T-helper 1 cell treated with Interleukin-12 subunit alpha and Interleukin-12 subunit beta and Interleukin-4 antibody, amounts not matched to agents 30 μg/mL and 1 μg/mL, for 36 hours (primary cell): ENCODE results near the gene FOXN3.

Experiments used
- H3K27ac Mint-ChIP-seq: one replicate; pipeline ENCODE4 v1.8.0; 2021; ENCODE audit warnings: mild to moderate bottlenecking, mixed read lengths
- H3K27me3 Mint-ChIP-seq: one replicate; pipeline ENCODE4 v1.8.0; 2021; ENCODE audit warnings: low read depth, mixed read lengths
- H3K36me3 Mint-ChIP-seq: one replicate; pipeline ENCODE4 v1.8.0; 2021; ENCODE audit warnings: low read depth, mixed read lengths
- H3K4me1 Mint-ChIP-seq: one replicate; pipeline ENCODE4 v1.8.0; 2021; ENCODE audit warnings: low read depth, mixed read lengths
- H3K4me3 Mint-ChIP-seq: one replicate; pipeline ENCODE4 v1.8.0; 2021; ENCODE audit warnings: mild to moderate bottlenecking, moderate library complexity, mixed read lengths
- H3K9me3 Mint-ChIP-seq: one replicate; pipeline ENCODE4 v1.8.0; 2021; ENCODE audit warnings: mixed read lengths

Gene FOXN3

GRCh38 chr14:89317051-89317691 is 99.9 kb downstream of the FOXN3 start:
- peaks cover 7% of the 10 kb centered on the region for H3K9me3 Mint-ChIP-seq
- H3K36me3 Mint-ChIP-seq = peaks cover 33% of the 10 kb centered on the region
- H3K4me3 Mint-ChIP-seq = no peak overlapping the region
- peaks cover 15% of the 10 kb centered on the region for H3K4me1 Mint-ChIP-seq
- H3K27ac Mint-ChIP-seq = no peak overlapping the region
- no peaks in the 10 kb centered on the region for H3K27me3 Mint-ChIP-seq

GRCh38 chr14:89315493-89316470 is 101.3 kb downstream of the FOXN3 start:
- H3K36me3 Mint-ChIP-seq = peaks cover 32% of the 10 kb centered on the region
- H3K27me3 Mint-ChIP-seq = no peaks in the 10 kb centered on the region
- H3K4me3 Mint-ChIP-seq = no peak overlapping the region
- peaks cover 14% of the 10 kb centered on the region for H3K4me1 Mint-ChIP-seq
- H3K27ac Mint-ChIP-seq = no peak overlapping the region
- peaks cover 7% of the 10 kb centered on the region for H3K9me3 Mint-ChIP-seq

- Mint-ChIP-seq H3K36me3 (peaks cover 24% of the 10 kb centered on the region), H3K9me3 (no peaks in the 10 kb centered on the region), H3K27me3 (no peaks in the 10 kb centered on the region), H3K4me1 (peaks cover 14% of the 10 kb centered on the region), H3K27ac (no peak overlapping the region), H3K4me3 (no peak overlapping the region)
Observed at GRCh38 chr14:89314274-89314673, 102.8 kb downstream of the FOXN3 start.

GRCh38 chr14:89312932-89313331 is 104.1 kb downstream of the FOXN3 start:
- Mint-ChIP-seq H3K4me1 (peaks cover 16% of the 10 kb centered on the region), H3K27me3 (no peaks in the 10 kb centered on the region), H3K36me3 (peaks cover 15% of the 10 kb centered on the region), H3K9me3 (no peaks in the 10 kb centered on the region), H3K27ac (no peak overlapping the region), H3K4me3 (no peak overlapping the region)

GRCh38 chr14:89310211-89310610 is 106.8 kb downstream of the FOXN3 start:
- no peaks in the 10 kb centered on the region for H3K27me3 Mint-ChIP-seq
- H3K27ac Mint-ChIP-seq = no peak overlapping the region

GRCh38 chr14:89309670-89310177 is 107.3 kb downstream of the FOXN3 start:
- Mint-ChIP-seq H3K4me1 (peaks cover 19% of the 10 kb centered on the region), H3K36me3 (peaks cover 2% of the 10 kb centered on the region), H3K9me3 (no peaks in the 10 kb centered on the region), H3K27ac (no peak overlapping the region), H3K27me3 (no peaks in the 10 kb centered on the region), H3K4me3 (no peak overlapping the region)

More at GRCh38 chr14:89310211-89310610, 106.8 kb downstream of the FOXN3 start:
- peaks cover 7% of the 10 kb centered on the region for H3K36me3 Mint-ChIP-seq
- peaks cover 14% of the 10 kb centered on the region for H3K4me1 Mint-ChIP-seq
- H3K9me3 Mint-ChIP-seq = no peaks in the 10 kb centered on the region
- H3K4me3 Mint-ChIP-seq = no peak overlapping the region

GRCh38 chr14:89308232-89308959 is 108.6 kb downstream of the FOXN3 start:
- Mint-ChIP-seq H3K4me1 (peaks cover 30% of the 10 kb centered on the region), H3K4me3 (no peak overlapping the region), H3K27me3 (no peaks in the 10 kb centered on the region), H3K9me3 (no peaks in the 10 kb centered on the region), H3K36me3 (peaks cover 4% of the 10 kb centered on the region), H3K27ac (peak overlapping the region; percentile 49)

- Mint-ChIP-seq H3K36me3 (peaks cover 13% of the 10 kb centered on the region), H3K27me3 (no peaks in the 10 kb centered on the region), H3K9me3 (no peaks in the 10 kb centered on the region), H3K4me1 (peaks cover 40% of the 10 kb centered on the region), H3K4me3 (no peak overlapping the region), H3K27ac (no peak overlapping the region)
Observed at GRCh38 chr14:89307409-89307808, 109.6 kb downstream of the FOXN3 start.

GRCh38 chr14:89304972-89305703 is 111.9 kb downstream of the FOXN3 start:
- peak overlapping the region; percentile 97 for H3K27ac Mint-ChIP-seq
- peaks cover 17% of the 10 kb centered on the region for H3K36me3 Mint-ChIP-seq
- no peaks in the 10 kb centered on the region for H3K9me3 Mint-ChIP-seq
- peak overlapping the region; percentile 52 for H3K4me3 Mint-ChIP-seq
- peaks cover 51% of the 10 kb centered on the region for H3K4me1 Mint-ChIP-seq
- H3K27me3 Mint-ChIP-seq = no peaks in the 10 kb centered on the region

- Mint-ChIP-seq H3K4me1 (peaks cover 55% of the 10 kb centered on the region), H3K27me3 (no peaks in the 10 kb centered on the region), H3K4me3 (peak overlapping the region; percentile 83), H3K9me3 (peaks cover 4% of the 10 kb centered on the region), H3K27ac (peak overlapping the region; percentile 97), H3K36me3 (peaks cover 21% of the 10 kb centered on the region)
Observed at GRCh38 chr14:89304561-89304960, 112.5 kb downstream of the FOXN3 start.

GRCh38 chr14:89303456-89304435 is 113.3 kb downstream of the FOXN3 start:
- peaks cover 8% of the 10 kb centered on the region for H3K9me3 Mint-ChIP-seq
- peaks cover 25% of the 10 kb centered on the region for H3K36me3 Mint-ChIP-seq
- H3K4me3 Mint-ChIP-seq = peak overlapping the region; percentile 83
- H3K4me1 Mint-ChIP-seq = peaks cover 55% of the 10 kb centered on the region
- no peaks in the 10 kb centered on the region for H3K27me3 Mint-ChIP-seq
- H3K27ac Mint-ChIP-seq = peak overlapping the region; percentile 97

GRCh38 chr14:89302396-89302950 is 114.6 kb downstream of the FOXN3 start:
- Mint-ChIP-seq H3K27me3 (no peaks in the 10 kb centered on the region), H3K4me1 (peaks cover 51% of the 10 kb centered on the region), H3K4me3 (no peak overlapping the region), H3K36me3 (peaks cover 27% of the 10 kb centered on the region), H3K27ac (no peak overlapping the region), H3K9me3 (peaks cover 8% of the 10 kb centered on the region)

GRCh38 chr14:89299587-89299986 is 117.4 kb downstream of the FOXN3 start:
- Mint-ChIP-seq H3K36me3 (peaks cover 28% of the 10 kb centered on the region), H3K27ac (no peak overlapping the region), H3K9me3 (peaks cover 8% of the 10 kb centered on the region), H3K27me3 (no peaks in the 10 kb centered on the region), H3K4me1 (peaks cover 42% of the 10 kb centered on the region), H3K4me3 (no peak overlapping the region)
